GM23248 (cell line): Measurements from ENCODE around the gene TOMM6. TPM values are rescaled to one million over a fixed set of nuclear protein-coding genes. Genes with fewer than 3 reads are reported as not detected.

Experiments used
- DNase-seq: peaks from one replicate; pipeline ENCODE4 v3.0.0-alpha.2; 2015
- H2AFZ ChIP-seq: fragments of 200-600 bp; sonication (generic); 2 replicates; pipeline ENCODE4 v1.6.1; 2016; ENCODE audit warnings: antibody characterized with exemption
- H3F3A ChIP-seq: fragments of 200-600 bp; sonication (generic); 2 replicates; pipeline ENCODE4 v1.6.1; 2016; ENCODE audit warnings: mild to moderate bottlenecking, antibody characterized with exemption, mixed run types; ENCODE audit not compliant: insufficient read depth
- H3K27ac ChIP-seq: fragments of 200-600 bp; sonication (generic); 2 replicates; pipeline ENCODE4 v1.5.1; 2016; ENCODE audit warnings: mild to moderate bottlenecking
- H3K27me3 ChIP-seq: fragments of 200-600 bp; sonication (generic); replicated peaks from 2 replicates; pipeline ENCODE4 v1.6.1; 2016; ENCODE audit warnings: mild to moderate bottlenecking; ENCODE audit not compliant: insufficient read depth
- H3K36me3 ChIP-seq: fragments of 200-600 bp; sonication (generic); 2 replicates; pipeline ENCODE4 v1.6.1; 2016; ENCODE audit warnings: low read depth, mild to moderate bottlenecking
- H3K4me1 ChIP-seq: fragments of 200-600 bp; sonication (generic); 2 replicates; pipeline ENCODE4 v1.6.1; 2016; ENCODE audit warnings: mild to moderate bottlenecking; ENCODE audit not compliant: insufficient read depth
- H3K4me2 ChIP-seq: fragments of 200-600 bp; sonication (generic); one replicate; pipeline ENCODE4 v1.6.1; 2016; ENCODE audit warnings: mild to moderate bottlenecking; ENCODE audit not compliant: unreplicated experiment
- H3K4me3 ChIP-seq: fragments of 200-600 bp; sonication (generic); 2 replicates; pipeline ENCODE4 v1.5.1; 2016; ENCODE audit warnings: mild to moderate bottlenecking
- H3K79me2 ChIP-seq: fragments of 200-600 bp; sonication (generic); 2 replicates; pipeline ENCODE4 v1.6.1; 2016; ENCODE audit warnings: mild to moderate bottlenecking; ENCODE audit not compliant: insufficient read depth
- H3K9ac ChIP-seq: fragments of 200-600 bp; sonication (generic); 2 replicates; pipeline ENCODE4 v1.6.1; 2016; ENCODE audit warnings: mild to moderate bottlenecking
- H3K9me2 ChIP-seq: fragments of 200-600 bp; sonication (generic); 2 replicates; pipeline ENCODE4 v1.6.1; 2016; ENCODE audit warnings: mixed run types, mild to moderate bottlenecking, moderate library complexity; ENCODE audit not compliant: insufficient read depth
- H3K9me3 ChIP-seq: fragments of 200-600 bp; sonication (generic); one replicate; pipeline ENCODE4 v1.6.1; 2017; ENCODE audit warnings: low read depth
- H4K20me1 ChIP-seq: fragments of 200-600 bp; sonication (generic); 2 replicates; pipeline ENCODE4 v1.6.0; 2016; ENCODE audit not compliant: insufficient read depth
- EZH2 ChIP-seq: fragments of 200-600 bp; sonication (generic); IDR thresholded peaks from 2 replicates; pipeline ENCODE4 v1.6.1; 2018; ENCODE audit warnings: antibody characterized with exemption, mild to moderate bottlenecking; ENCODE audit not compliant: insufficient read depth, poor library complexity, severe bottlenecking
- EZH2phosphoT487 ChIP-seq: fragments of 200-600 bp; sonication (generic); IDR thresholded peaks from 2 replicates; pipeline ENCODE4 v1.6.1; 2018; ENCODE audit warnings: antibody characterized with exemption, moderate library complexity, mild to moderate bottlenecking, low read depth; ENCODE audit not compliant: insufficient read depth
- WGBS, 2 experiments: methylation state at CpG; one replicate each; pipeline ENCODE4 v1.1.6; 2015 to 2017; ENCODE audit warnings: low lambda C conversion rate in 2 of 2, low coverage in 1 of 2; ENCODE audit errors: missing lambda C conversion rate in 2 of 2; 5-methylcytosine and 5-hydroxymethylcytosine counted together
- in situ Hi-C: fragments of 300-500 bp; cut with MboI; formaldehyde crosslinking; loops from 2 replicates; pipeline ENCODE4 v1.15.0; 2020
- polyA plus RNA-seq: library from polyadenylated mRNA; unstranded; fragments of >200 nt; fragmentation: Nextera tagmentation; extraction: Ambion mirVana; gene quantifications from 2 replicates; pipeline ENCODE4 v1.2.1, GENCODE V29; 2016
- total RNA-seq: library from RNA; depleted of rRNA; stranded (reverse); fragments of >200 nt; shearing (Covaris generic); gene quantifications from 2 replicates; pipeline ENCODE4 v1.2.3, GENCODE V29; 2014

Gene TOMM6
- total and polyA plus RNA-seq, 2 experiments from 2014 or later: 136 to 204 TPM

DNA sequence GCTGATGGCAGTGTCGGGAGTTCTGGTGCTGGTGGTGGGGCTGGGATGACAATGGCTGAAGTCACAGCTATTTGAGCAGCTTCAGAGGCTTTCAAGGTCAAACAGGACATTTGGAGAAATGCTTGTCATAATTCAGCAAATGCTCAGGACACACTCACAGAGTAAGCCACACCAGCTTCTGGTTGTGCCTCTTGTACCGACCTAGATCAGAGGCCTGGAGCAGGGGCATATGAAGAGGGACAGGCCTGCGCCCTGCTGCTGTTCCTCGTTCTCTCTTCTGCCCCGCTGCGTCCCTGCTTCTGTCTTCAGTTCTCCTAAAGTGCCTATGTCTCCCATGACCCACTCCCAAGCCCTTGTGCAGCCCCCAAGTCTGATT, 39.4 kb upstream of the TOMM6 start:
- Histone ChIP-seq H3F3A (no peaks in the 10 kb centered on the region), H2AFZ (no peak overlapping the region), H3K27ac (no peak overlapping the region), H3K4me3 (no peak overlapping the region), H3K4me1 (no peaks in the 10 kb centered on the region), H3K4me2 (no peak overlapping the region), H3K27me3 (no peaks in the 10 kb centered on the region; the same call in none of the 2 replicates), H4K20me1 (no peaks in the 10 kb centered on the region), H3K9me2 (no peaks in the 10 kb centered on the region), H3K9ac (no peak overlapping the region), H3K9me3 (no peaks in the 10 kb centered on the region), H3K36me3 (no peaks in the 10 kb centered on the region), H3K79me2 (no peaks in the 10 kb centered on the region)
- TF ChIP-seq EZH2phosphoT487 (no peak), EZH2 (no peak)
- in situ Hi-C loops: no loop called here
- no peak for DNase-seq
- 77 to 87% methylated on average over 5 to 6 of the region's 6 CpGs for WGBS, 2 experiments

DNA sequence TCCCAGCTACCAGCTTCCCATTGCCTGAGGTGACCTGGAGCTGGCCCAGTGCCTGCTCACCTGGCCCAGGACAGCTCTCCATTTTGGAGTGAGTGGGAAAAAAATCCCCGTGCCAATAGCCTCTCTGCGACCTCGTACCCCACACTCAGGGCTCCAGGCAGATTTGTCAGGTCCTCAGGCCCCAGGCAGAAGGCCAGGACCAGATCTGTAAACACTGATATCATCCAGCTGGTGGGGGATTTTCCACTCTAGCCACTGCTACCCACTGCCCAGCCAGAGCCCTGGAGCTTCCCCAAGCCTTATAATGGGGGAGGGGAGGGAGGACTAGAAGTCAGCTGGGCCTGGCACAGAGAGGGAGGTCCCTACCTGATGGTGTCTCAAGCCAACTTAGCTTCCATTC, 39.0 kb upstream of the TOMM6 start:
- Histone ChIP-seq H2AFZ (no peak overlapping the region), H3K9me2 (no peaks in the 10 kb centered on the region), H4K20me1 (no peaks in the 10 kb centered on the region), H3K9me3 (no peaks in the 10 kb centered on the region), H3K4me1 (no peaks in the 10 kb centered on the region), H3K79me2 (no peaks in the 10 kb centered on the region), H3K4me3 (no peak overlapping the region), H3K27ac (no peak overlapping the region), H3K4me2 (no peak overlapping the region), H3F3A (no peaks in the 10 kb centered on the region), H3K27me3 (no peaks in the 10 kb centered on the region; the same call in none of the 2 replicates), H3K36me3 (no peaks in the 10 kb centered on the region), H3K9ac (no peak overlapping the region)
- no peak for DNase-seq
- in situ Hi-C loops: no loop called here
- TF ChIP-seq EZH2phosphoT487: no peak
- TF ChIP-seq EZH2: no peak
- 74 to 75% methylated on average over 3 of the region's 3 CpGs for WGBS, 2 experiments

DNA sequence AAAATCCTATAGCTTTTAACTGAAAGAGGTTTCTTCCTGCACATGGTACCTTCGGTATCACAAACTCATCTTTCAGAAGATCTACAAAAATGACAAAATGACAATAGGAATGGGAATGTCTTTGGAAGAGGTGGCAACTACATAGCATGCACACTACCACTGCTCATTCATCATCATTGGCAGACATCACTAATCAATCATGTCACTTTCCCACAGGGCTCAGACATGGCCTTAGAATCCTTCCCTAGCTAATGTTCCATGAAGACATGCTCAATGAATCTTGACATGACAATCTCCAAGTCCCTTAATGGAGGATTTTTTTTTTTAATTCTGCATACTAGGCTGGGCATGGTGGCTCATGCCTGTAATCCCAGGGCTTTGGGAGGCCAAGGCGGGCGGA, 37.1 kb upstream of the TOMM6 start:
- WGBS, 2 experiments: 83 to 92% methylated on average over 3 of the region's 3 CpGs
- Histone ChIP-seq H3K36me3 (no peaks in the 10 kb centered on the region), H3K9me2 (no peaks in the 10 kb centered on the region), H3K4me2 (no peak overlapping the region), H3K4me1 (no peaks in the 10 kb centered on the region), H3K9me3 (no peaks in the 10 kb centered on the region), H3F3A (no peaks in the 10 kb centered on the region), H3K9ac (no peak overlapping the region), H3K79me2 (no peaks in the 10 kb centered on the region), H3K4me3 (no peak overlapping the region), H3K27ac (no peak overlapping the region), H2AFZ (no peak overlapping the region), H4K20me1 (no peaks in the 10 kb centered on the region), H3K27me3 (peaks cover 10% of the 10 kb centered on the region)
- in situ Hi-C loops: no loop called here
- TF ChIP-seq EZH2phosphoT487 (no peak), EZH2 (no peak)
- no peak for DNase-seq

DNA sequence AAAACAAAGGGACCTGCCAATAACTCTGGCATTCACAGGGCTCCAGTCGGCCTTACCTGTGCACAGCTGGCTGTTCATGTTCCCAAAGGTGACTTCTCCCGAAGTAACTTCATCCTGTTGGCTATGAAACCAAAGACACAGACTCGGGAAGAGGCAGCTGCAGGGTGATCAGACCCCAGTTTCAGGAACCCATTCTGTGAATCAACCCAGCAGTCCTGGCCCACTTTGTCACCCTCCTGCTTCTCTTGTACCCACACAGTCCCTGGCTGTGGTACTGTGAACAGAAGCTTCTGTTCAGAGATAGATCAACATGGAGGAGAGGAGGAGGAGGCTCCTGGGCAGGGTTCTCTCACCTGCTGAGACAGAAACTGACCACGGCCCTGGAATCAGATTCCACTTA, 31.6 kb upstream of the TOMM6 start:
- Histone ChIP-seq H3K36me3 (no peaks in the 10 kb centered on the region), H2AFZ (no peak overlapping the region), H3K27ac (no peak overlapping the region), H3K4me1 (no peaks in the 10 kb centered on the region), H3K9me3 (no peaks in the 10 kb centered on the region), H3K4me2 (no peak overlapping the region), H3K9ac (no peak overlapping the region), H4K20me1 (no peaks in the 10 kb centered on the region), H3K27me3 (peaks cover 10% of the 10 kb centered on the region), H3F3A (no peaks in the 10 kb centered on the region), H3K79me2 (no peaks in the 10 kb centered on the region), H3K9me2 (no peaks in the 10 kb centered on the region), H3K4me3 (no peak overlapping the region)
- in situ Hi-C loops: no loop called here
- TF ChIP-seq EZH2: no peak
- no peak for TF ChIP-seq EZH2phosphoT487
- WGBS, 2 experiments: 42 to 45% methylated on average over 4 of the region's 4 CpGs
- no peak for DNase-seq

DNA sequence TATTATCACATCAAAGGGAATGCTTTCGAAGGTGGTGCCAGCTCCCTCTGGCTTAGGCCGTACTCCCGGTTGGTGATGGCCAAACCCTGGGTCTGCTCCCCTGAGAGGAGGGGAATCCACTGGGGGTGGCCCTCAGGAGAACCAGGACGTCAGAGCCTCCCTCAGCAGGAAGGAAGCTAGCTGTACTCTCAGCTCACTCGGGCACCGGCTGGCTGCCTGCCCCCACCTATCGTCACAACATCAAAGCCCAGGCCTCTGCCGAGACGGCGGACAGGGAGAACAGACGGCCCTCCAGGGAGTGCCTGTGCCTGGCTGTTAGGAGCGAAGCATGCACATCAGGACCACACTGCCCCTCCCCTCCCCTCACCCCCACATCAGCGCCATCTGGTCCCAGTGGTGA, 31.1 kb upstream of the TOMM6 start:
- in situ Hi-C loops: no loop called here
- Histone ChIP-seq H3K9me3 (no peaks in the 10 kb centered on the region), H3K36me3 (no peaks in the 10 kb centered on the region), H3K27ac (no peak overlapping the region), H3K4me2 (no peak overlapping the region), H4K20me1 (no peaks in the 10 kb centered on the region), H3K4me3 (no peak overlapping the region), H3K27me3 (peaks cover 10% of the 10 kb centered on the region), H3K4me1 (no peaks in the 10 kb centered on the region), H2AFZ (no peak overlapping the region), H3K9ac (no peak overlapping the region), H3K9me2 (no peaks in the 10 kb centered on the region), H3F3A (no peaks in the 10 kb centered on the region), H3K79me2 (no peaks in the 10 kb centered on the region)
- DNase-seq: no peak
- 45 to 51% methylated on average over 9 to 13 of the region's 13 CpGs for WGBS, 2 experiments
- no peak for TF ChIP-seq EZH2
- TF ChIP-seq EZH2phosphoT487: no peak
